Activated CD4-positive, alpha-beta T cell treated with anti-CD3 and anti-CD28 coated beads for 48 hours (primary cell): Measurements from ENCODE around the gene VDAC1.
A peak's percentile ranks its signal among the peaks of the same experiment; 100 is the strongest.
"Not testable (repeated sequence)": the region's sequence is repeated elsewhere in the genome, so short reads cannot be mapped to it uniquely, and the experiment has no call there.

ENCODE experiments used
- DNase-seq: peaks from one replicate; pipeline ENCODE4 v3.0.0-alpha.2; 2020

Gene VDAC1

DNA sequence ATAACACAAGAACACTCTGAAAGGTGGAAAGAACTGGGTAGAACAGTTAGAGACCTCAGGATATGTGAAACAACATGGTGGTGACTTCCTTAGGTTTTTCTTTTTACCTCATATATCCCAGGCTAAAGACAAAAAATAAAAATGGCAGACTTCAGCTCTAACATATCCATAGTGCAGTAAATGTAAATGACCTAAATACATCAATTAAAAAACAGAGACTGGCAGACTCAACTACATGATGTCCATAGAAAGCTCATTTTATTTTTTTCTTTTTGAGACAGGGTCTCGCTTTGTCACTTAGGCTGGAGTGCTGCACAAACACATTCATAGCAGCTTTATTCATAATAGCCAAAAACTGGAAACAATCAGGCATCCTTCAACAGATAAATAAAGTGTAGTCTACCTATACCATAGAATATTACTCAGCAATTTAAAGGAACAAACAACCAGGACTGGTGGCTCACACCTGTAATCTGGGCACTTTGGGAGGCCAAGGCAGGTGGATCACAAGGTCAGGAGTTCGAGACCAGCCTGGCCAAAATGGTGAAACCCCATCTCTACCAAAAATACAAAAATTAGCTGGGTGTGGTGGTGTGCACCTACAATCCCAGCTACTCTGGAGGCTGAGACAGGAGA, 41.2 kb downstream of the VDAC1 start:
- no peak for DNase-seq

DNA sequence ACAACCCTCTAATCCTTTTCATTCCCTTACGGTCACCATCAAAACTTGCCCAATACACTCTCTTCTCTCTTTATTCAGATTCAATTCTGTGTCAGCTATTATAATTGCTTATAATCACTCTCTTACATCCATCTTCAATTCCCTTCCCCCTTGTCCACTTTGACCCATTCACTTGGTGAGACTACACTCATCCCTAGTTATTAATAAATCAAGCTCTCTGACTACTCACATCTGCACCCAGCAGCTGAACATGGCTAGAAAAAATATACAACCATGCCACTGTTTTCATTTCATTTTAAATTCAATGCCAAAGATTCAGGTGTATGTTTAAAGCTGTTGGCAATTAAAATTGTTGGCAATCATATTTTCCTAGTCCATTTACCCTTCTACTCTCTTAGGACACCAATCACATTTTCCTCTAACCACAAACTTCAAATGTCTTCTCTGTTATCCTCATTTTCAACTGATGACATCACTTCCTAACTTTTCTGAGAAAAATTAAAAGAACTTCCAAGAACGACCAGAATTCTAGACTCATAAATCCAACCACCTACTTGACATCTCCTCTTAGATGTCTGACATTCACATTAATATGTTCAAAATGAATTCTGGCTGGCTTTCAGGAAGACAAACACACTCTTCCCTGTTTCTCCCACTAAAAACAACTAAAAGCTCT, 41.8 kb downstream of the VDAC1 start:
- no peak for DNase-seq

DNA sequence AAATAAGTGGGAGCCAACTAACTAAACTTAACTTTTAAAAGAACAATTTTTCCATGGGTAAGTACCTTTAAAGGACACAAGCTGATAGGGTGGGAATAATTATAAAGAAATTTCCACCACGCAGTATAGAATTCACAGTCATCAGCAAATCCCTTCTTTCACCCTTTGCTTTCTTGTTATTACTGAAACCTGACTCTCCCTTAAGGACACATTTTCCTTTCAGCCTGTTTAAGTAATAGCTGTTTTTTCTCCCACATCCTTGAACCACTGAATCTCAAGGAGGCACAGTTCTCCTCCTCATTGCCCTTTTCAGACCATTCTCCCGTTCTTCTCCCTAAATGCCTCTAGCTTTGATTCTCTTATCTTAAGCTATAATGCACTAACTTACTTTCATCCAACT, 42.6 kb downstream of the VDAC1 start:
- no peak for DNase-seq

DNA sequence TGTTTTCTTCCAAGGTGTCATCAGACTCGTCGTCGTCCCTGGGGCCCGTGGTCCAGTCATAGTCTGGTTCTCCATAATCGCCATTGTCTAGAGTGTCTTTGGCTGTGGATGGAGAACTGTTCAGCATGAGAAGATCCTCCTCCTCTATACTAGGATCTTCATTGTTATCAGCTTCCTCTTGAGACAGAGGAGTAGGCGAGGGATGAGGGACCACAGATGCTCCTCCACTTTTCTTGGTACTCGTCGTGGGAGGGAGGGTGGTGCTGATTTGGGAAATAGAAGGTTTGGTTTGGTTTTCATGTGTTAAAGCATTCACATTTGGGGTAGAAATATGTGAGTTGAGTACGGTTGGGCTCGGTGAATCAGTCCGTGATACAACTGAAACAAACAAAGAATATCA, 45.1 kb downstream of the VDAC1 start:
- no peak for DNase-seq

DNA sequence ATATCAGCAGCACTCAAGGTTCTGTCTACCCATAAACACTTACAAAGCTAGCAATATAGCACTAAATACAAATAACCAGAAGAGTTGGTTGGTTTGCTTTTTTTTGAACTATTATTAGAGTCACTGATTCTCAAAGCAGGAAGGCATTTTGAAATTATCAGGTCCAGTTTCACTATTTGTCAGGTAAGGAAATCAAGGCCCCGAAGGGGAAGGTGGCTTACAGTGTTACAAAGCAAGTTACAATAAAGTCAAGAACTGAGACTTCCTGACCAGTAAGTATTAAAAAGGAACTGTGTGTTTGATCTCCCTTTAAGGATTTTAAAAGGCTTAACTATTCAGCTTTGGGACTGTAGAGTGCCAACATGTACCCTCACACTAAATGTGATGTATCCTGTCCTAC, 47.2 kb downstream of the VDAC1 start:
- DNase-seq = no peak

DNA sequence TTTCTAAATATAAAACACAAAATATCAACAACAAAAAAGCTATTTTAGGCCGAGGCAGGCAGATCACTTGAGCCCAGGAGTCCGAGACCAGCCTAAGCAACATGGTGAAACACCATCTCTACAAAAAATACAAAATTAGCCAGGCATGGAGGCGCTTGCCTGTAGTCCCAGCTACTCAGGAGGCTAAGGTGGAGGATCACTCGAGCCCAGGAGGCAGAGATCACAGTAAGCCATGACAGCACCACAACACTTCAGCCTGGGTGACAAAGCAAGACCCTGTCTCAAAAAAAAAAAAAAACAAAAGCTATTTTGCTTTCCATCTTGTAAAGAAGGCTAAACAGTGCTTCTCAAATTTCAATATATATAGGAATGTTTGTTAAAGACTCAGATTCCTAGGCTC, 47.7 kb downstream of the VDAC1 start:
- DNase-seq = no peak

DNA sequence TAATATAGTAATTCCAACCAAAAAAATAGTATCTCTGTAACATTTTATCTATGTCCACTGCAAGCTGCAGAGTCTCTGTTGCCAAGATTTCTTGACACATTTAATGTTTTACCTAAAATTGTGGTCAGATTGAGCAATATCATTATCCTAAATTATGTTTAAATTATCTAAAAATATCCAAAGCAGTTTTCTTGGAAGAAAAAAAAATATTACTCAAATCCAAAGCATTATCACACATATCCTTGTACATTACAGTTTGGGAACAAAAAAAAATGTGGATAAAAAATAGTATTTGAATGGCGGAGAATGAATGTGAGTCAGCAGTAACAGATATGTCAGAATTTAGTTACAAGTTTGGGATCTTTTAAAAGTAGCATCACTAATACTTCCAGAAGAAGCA, 48.6 kb downstream of the VDAC1 start:
- DNase-seq = not testable (repeated sequence)

DNA sequence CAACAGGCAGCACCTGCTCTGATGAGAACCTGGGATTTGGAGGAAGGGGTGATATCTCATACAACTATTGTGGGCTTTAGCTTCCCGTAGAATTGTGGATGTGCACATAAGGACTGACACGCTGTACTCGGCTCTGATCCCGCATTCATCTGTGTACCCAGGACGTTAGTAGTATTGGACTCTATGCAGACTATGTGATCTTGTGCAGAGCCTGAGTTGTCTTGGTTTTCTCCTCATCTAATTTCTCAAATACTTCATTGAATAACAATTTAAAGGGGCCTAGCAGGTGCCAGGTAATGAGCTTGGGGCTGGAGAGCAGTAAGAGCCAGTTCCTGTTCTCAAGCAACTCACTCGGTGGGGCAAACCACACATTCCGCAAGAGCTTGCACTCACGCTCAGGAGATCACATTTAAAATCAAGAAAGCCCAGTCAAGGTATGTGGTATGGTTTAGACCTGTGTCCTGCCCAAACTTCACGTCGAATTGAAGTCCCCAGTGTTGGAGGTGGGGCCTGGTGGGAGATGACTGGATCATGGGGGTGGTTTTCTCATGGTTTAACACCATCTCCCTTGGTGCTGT, 51.1 kb downstream of the VDAC1 start:
- no peak for DNase-seq

DNA sequence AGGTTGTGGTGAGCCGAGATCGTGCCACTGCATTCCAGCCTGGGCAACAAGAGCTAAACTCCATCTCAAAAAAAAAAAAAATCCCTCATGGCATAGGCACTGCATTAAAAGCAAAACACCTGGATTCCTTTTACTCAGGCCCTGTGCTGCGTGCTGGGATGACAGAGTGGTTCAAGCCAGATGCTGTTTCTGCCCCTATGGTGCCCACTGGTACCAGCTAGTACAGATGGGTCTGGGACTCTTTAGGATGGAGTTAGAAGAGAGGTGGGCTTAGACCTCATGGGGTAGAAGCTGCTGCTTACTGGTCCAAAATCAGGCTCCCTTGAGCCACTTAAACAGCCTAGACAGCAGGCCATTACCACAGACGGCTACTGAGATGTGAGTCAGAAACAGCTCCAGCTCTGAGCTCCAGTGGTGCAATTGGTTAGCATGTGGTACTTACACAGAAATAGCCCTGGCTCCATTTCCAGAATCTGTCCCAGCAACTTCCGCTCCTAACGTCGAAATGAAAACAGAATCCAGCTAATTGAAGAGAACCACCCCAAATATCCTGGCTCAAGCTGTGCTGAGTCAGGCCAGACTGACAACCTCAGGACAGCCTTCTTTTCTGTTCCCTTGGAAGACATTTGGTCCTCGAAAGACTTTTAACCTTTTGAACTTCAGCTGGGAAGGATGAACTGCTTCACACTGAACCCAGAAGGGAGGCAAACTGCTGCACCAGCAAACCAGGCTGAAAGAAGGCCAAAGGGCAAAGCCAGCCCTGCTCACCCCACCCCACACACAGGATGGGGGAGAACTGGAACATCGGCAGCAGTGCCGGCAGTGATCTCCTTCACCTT, 51.8 kb downstream of the VDAC1 start:
- no peak for DNase-seq

DNA sequence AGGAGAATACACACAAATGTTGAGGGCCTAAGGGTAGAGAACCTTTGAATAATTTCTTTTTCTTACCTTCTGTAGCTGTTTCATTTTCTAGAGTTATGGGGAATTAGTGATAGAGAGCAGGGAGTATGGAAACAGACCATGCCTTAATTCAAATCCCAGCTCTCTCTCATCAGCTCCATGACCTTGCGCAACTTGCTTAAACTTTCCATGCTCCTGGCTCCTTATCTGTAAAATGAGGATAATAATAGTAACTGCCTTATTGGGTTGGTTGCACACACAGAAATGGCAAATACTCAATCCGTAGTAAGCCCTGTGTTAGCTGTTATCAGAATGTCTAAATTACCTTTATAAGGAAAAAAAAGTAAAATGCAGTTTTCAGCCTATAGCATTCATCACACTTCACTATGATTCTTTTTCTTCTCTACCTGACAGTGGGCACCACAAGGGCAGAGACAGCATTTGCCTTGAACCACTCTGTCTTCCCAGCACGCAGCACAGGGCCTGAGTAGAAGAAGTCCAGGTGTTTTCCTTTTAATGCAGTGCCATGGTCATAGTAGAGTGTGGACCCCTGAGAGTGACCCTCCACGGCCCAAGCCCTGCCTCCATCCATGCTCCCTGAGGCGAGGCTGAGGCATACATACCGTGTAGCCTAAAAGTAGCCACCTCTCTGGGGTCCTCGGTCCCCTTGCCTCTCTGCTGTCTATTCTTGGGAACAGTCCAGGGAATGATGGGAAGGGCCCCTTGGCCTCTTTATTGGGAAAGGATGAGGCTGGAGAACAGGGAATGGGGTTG, 53.8 kb downstream of the VDAC1 start:
- DNase-seq = no peak

DNA sequence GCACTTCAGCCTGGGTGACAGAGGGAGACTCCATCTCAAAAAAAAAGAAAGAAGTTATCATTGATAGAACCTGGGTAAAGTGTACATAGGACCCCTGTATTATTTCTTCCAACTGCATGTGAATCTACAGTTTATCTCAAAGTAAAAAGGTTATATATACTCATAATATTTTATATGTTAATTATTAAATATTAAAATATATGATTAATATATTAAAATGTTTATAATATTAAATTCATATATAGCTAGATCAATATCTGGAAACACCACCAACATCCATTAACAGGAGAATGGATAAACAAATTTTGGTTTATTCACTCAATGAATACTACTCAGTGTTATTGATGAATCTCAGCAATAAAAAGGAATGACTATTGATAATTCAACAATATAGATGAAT, 56.1 kb downstream of the VDAC1 start:
- DNase-seq = no peak

DNA sequence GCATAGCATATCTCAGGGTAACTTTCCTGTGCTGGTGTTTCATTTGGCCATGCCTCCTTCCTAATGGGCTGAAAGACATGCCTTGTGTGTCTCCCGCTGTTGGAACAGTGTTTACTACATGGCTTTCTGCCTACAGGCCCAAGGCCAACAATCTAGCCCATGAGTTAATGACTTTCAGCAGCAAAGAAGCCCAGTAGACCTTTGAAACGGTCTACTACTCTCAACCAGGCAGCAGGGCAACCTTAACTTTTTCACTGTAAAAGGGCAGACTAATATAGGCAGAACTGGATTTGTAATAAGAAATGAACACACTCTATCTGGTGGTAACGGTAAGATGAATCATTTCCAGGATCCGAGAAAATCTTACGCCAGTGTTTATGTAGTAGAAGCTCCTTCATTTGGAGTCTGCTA, 57.3 kb downstream of the VDAC1 start:
- no peak for DNase-seq

DNA sequence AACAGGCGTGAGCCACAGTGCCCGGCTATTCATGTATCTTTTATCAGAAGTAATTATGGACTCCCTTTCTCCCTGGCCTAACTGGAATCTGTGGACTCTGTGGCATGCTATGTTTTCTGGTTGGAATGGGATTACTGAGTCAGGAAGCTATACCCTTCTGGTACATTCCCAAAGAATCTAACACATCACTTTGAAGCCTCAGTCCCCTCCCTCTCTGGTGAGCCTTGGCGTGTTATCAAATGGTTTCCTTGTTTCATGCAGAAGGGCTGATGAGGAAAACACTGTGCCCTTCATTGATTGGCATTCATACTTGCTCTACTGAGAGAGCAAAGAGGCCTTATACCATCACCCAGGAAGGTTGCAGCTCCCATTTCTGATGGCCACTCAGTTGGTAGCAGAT, 59.2 kb downstream of the VDAC1 start:
- DNase-seq = no peak

DNA sequence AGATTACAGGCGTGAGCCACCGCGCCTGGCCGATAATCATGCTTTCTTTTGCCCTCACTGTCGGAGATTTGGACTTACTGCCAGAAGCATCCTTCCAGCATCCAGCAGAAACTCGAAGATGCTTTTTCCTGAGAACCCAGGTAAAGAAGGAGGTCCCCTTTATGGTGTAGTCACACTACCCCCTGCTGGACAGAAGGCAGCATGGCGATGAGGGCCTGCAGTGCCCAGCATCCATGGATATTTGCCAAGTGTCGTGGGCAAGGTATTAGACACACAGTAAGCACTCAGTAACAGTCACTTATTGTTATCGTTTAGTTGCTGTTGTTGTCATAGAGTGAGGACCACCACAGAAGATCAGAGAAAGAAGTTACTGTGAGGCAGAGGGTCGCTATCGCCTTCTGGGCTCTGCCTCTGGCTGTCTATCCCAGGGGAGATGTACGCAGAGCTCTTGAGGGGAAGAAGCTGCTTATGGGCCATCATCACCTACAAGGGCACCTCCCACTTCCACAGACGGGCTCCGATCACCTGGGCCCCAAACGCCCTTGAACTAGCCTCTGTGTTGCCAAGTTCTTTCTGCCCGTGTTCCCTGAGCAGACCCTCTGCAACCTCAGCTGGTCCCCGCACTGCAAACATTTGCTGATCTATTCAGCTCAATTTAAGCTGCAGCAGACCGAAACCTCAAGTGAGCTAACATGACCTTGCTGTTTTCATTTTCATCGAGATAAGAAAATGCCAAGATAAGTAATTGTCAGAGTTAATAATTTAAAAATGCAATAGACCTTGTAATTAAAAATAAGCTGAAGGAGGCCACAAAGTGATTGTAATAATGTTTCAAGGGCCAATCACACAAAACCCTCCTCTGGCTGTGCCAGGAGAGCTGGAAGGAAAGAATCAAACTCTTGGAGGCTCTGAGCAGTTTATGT, 60.3 kb downstream of the VDAC1 start:
- DNase-seq = peak; percentile 77

DNA sequence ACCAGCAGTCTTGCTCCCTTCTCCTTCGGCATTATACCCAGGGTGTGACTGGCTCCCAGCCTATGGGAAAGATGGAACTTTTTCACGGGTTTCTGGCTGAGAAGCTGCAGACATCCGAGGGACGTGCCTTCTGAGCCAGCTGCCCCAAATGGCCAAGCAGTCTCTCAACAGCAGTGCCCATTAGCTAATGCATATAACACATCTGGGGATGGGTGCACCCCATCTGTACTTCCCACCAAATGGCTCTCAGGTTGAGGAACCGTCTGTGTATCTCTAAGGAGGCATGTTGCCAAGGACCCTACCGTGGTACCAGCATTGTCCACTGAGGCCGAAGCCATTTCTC, 61.3 kb downstream of the VDAC1 start:
- no peak for DNase-seq

DNA sequence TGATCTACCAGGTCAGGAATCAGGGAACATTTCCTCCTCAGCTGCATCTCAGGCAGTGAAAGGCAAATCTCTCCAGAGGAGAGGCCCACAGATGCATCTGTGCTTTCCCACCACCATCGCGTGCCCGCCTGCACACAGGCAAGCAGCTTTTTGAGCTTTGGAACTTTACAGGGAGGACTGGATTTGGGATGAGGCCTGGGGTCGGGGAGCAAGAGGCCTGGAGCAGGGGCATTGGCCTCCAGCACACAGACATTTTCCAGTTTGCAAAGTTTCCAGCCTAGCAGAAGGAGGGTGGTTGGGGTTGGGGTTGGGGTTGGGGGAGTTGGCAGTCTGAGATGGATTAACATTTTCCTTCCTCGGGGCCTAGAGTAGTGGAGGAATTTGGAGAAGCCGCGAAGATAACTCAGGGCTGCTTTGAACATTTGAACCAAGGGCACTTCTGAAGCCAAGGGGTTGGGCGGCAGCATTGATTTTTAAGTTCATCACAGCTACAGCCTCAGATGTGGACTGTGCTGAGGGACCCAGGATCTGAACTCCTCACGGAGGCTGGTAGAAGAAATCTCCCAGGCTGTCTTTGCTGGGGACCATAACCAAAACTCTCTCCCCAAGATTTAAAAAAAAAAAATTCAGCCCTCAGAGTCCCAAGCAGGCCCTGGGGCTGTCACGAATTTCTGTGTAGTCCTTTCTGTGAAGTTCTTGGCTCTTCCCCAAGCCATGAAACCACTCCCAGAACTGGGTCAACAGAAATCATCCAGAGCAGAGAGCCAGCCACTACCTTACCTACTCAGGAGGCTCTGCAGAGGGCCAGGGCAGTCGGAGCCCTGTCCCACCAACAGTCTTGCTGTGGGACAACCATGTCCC, 61.9 kb downstream of the VDAC1 start:
- no peak for DNase-seq

DNA sequence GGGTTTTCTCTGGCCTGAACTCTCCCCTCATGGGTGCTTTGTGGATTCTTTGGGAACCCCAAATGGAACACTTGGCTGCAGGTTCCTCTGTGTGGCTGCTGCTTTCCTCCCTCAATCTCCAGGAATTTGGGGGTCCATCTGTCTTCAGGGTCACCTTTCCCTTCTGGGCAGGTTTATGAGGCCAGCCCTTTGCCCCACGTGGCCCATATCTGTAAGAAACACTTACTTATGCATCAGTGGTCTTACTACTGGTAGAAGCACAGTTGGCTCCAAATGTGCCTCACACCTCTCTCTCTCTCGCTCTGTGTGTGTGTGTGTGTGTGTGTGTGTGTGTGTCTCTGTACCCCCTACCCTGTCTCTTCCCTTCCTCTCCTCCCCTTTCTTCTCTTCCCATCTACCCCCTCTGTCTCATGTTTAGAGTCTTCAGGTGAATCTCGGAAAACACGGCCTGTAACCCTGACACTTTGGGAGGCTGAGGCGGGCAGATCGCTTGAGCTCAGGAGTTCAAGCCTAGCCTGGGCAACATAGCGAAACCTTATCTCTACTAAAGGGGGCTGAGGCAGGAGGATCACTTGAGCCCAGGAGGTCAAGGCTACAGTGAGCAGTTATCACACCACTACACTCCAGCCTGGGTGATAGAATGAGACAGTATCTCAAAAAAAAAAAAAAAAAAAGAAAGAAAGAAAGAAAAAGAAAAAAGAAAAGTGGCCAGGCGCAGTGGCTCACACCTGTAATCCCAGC, 63.1 kb downstream of the VDAC1 start:
- no peak for DNase-seq

DNA sequence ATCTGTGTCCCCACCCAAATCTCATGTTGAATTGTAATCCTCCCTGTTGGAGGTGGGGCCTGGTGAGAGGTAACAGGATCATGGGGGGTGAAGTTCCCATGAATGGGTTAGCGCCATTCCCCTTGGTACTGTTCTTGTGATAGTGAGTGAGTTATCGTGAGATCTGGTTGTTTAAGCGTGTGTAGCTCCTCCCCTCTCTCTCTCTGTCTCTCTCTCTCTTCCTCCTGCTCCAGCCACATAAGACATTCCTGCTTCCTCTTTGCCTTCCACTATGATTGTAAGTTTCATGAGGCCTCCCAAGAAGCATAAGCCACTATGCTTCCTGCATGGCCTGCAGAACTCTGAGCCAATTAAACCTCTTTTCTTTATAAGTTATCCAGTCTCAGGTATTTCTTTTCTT, 65.1 kb downstream of the VDAC1 start:
- no peak for DNase-seq

DNA sequence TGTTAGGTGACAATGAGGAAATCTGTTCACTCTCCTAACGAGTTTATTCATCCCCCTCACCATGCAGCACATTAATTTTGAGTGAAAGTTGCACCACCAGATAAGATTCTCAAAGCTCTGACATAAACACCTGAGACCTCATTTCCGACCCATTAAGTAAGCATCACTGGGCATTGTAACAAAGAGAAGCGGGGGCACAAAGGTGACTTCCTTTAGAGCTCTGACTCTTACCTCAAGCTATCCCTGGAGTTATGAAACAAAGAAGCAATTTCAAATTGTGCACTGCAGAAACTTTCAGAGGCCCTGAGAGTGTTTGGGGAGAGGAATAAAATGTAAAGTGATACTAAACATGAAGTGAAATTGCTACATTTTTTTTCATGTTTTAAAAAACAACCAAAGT, 65.8 kb downstream of the VDAC1 start:
- DNase-seq = no peak
